ENCODE results near the gene KCNQ1. TPM values are rescaled to one million over a fixed set of nuclear protein-coding genes. Genes with fewer than 3 reads are reported as not detected.
A peak's percentile ranks its signal among the peaks of the same experiment; 100 is the strongest.

The KCNQ1 gene
- total and polyA plus RNA-seq, 2 of the 13 experiments (the other 11 are each of a cell fraction or from before 2014, with no cell fraction given) = 0.02 to 0.08 TPM

DNA sequence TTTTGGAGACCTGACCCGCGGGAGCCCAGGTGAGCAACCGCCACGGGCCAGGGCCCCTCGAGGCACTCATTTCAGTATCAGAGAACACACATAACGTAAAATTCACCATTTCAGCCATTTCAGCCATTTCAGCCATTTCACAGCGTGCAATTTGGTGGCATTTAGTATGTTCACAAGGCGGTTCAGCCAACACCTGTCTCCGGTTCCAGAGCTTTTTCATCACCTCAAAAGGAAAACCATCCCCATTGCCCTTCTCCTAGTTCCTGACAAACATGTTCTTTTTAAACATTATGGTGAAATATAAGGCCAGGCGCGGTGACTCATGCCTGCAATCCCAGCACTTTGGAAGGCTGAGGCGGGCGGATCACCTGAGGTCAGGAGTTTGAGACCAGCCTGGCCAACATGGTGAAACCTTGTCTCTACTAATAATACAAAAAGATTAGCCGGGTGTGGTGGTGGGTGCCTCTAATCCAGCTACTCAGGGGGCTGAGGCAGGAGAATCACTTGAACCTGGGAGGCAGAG, 119.3 kb downstream of the KCNQ1 start (continued):
- TF ChIP-seq ZMYM3 (CRISPR knock-in tag; IDR thresholded peaks at IDR 0.05) (no peak), ZMYM2 (CRISPR knock-in tag; IDR thresholded peaks at IDR 0.05) (no peak), ZNF878 (CRISPR knock-in tag; IDR thresholded peaks at IDR 0.05) (no peak; the same call in 1 of the 2 replicates), ZBTB38 (CRISPR knock-in tag; IDR thresholded peaks at IDR 0.05) (peak; percentile 60), ZNF30 (CRISPR knock-in tag; IDR thresholded peaks at IDR 0.05) (no peak), NR2F2 (IDR thresholded peaks at IDR 0.05; ENCODE audit: borderline replicate concordance, low read depth) (no peak), SP1 (IDR thresholded peaks at IDR 0.05) (no peak), SP1 (CRISPR knock-in tag; IDR thresholded peaks at IDR 0.05) (no peak), ZFP1 (CRISPR knock-in tag; IDR thresholded peaks at IDR 0.05) (no peak), RELA (CRISPR knock-in tag; IDR thresholded peaks at IDR 0.05) (no peak), ZNF530 (CRISPR knock-in tag; IDR thresholded peaks at IDR 0.05; ENCODE audit: low read depth) (no peak), ZNF274 (CRISPR knock-in tag; IDR thresholded peaks at IDR 0.05) (no peak), NKX3-1 (CRISPR knock-in tag; IDR thresholded peaks at IDR 0.05) (no peak)
- TF ChIP-seq, protein P1, sequence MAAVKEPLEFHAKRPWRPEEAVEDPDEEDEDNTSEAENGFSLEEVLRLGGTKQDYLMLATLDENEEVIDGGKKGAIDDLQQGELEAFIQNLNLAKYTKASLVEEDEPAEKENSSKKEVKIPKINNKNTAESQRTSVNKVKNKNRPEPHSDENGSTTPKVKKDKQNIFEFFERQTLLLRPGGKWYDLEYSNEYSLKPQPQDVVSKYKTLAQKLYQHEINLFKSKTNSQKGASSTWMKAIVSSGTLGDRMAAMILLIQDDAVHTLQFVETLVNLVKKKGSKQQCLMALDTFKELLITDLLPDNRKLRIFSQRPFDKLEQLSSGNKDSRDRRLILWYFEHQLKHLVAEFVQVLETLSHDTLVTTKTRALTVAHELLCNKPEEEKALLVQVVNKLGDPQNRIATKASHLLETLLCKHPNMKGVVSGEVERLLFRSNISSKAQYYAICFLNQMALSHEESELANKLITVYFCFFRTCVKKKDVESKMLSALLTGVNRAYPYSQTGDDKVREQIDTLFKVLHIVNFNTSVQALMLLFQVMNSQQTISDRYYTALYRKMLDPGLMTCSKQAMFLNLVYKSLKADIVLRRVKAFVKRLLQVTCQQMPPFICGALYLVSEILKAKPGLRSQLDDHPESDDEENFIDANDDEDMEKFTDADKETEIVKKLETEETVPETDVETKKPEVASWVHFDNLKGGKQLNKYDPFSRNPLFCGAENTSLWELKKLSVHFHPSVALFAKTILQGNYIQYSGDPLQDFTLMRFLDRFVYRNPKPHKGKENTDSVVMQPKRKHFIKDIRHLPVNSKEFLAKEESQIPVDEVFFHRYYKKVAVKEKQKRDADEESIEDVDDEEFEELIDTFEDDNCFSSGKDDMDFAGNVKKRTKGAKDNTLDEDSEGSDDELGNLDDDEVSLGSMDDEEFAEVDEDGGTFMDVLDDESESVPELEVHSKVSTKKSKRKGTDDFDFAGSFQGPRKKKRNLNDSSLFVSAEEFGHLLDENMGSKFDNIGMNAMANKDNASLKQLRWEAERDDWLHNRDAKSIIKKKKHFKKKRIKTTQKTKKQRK (IDR thresholded peaks at IDR 0.05; ENCODE audit: low read length) = no peak
- TF ChIP-seq, protein P2, sequence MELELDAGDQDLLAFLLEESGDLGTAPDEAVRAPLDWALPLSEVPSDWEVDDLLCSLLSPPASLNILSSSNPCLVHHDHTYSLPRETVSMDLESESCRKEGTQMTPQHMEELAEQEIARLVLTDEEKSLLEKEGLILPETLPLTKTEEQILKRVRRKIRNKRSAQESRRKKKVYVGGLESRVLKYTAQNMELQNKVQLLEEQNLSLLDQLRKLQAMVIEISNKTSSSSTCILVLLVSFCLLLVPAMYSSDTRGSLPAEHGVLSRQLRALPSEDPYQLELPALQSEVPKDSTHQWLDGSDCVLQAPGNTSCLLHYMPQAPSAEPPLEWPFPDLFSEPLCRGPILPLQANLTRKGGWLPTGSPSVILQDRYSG (CRISPR knock-in tag; IDR thresholded peaks at IDR 0.05) = no peak
- TF ChIP-seq, protein P3, sequence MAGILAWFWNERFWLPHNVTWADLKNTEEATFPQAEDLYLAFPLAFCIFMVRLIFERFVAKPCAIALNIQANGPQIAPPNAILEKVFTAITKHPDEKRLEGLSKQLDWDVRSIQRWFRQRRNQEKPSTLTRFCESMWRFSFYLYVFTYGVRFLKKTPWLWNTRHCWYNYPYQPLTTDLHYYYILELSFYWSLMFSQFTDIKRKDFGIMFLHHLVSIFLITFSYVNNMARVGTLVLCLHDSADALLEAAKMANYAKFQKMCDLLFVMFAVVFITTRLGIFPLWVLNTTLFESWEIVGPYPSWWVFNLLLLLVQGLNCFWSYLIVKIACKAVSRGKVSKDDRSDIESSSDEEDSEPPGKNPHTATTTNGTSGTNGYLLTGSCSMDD (CRISPR knock-in tag; IDR thresholded peaks at IDR 0.05) = no peak
- TF ChIP-seq, protein P4, sequence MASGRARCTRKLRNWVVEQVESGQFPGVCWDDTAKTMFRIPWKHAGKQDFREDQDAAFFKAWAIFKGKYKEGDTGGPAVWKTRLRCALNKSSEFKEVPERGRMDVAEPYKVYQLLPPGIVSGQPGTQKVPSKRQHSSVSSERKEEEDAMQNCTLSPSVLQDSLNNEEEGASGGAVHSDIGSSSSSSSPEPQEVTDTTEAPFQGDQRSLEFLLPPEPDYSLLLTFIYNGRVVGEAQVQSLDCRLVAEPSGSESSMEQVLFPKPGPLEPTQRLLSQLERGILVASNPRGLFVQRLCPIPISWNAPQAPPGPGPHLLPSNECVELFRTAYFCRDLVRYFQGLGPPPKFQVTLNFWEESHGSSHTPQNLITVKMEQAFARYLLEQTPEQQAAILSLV (CRISPR knock-in tag; IDR thresholded peaks at IDR 0.05; ENCODE audit: borderline replicate concordance) = no peak
- TF ChIP-seq, protein P5, sequence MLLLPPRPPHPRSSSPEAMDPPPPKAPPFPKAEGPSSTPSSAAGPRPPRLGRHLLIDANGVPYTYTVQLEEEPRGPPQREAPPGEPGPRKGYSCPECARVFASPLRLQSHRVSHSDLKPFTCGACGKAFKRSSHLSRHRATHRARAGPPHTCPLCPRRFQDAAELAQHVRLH (CRISPR knock-in tag; IDR thresholded peaks at IDR 0.05; ENCODE audit: borderline replicate concordance, low read depth) = no peak
- TF ChIP-seq, protein P6, sequence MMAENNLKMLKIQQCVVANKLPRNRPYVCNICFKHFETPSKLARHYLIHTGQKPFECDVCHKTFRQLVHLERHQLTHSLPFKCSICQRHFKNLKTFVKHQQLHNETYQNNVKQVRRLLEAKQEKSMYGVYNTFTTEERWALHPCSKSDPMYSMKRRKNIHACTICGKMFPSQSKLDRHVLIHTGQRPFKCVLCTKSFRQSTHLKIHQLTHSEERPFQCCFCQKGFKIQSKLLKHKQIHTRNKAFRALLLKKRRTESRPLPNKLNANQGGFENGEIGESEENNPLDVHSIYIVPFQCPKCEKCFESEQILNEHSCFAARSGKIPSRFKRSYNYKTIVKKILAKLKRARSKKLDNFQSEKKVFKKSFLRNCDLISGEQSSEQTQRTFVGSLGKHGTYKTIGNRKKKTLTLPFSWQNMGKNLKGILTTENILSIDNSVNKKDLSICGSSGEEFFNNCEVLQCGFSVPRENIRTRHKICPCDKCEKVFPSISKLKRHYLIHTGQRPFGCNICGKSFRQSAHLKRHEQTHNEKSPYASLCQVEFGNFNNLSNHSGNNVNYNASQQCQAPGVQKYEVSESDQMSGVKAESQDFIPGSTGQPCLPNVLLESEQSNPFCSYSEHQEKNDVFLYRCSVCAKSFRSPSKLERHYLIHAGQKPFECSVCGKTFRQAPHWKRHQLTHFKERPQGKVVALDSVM (CRISPR knock-in tag; IDR thresholded peaks at IDR 0.05) = no peak
- TF ChIP-seq, protein P7, sequence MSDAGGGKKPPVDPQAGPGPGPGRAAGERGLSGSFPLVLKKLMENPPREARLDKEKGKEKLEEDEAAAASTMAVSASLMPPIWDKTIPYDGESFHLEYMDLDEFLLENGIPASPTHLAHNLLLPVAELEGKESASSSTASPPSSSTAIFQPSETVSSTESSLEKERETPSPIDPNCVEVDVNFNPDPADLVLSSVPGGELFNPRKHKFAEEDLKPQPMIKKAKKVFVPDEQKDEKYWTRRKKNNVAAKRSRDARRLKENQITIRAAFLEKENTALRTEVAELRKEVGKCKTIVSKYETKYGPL (CRISPR knock-in tag; IDR thresholded peaks at IDR 0.05) = no peak
- TF ChIP-seq, protein P8, sequence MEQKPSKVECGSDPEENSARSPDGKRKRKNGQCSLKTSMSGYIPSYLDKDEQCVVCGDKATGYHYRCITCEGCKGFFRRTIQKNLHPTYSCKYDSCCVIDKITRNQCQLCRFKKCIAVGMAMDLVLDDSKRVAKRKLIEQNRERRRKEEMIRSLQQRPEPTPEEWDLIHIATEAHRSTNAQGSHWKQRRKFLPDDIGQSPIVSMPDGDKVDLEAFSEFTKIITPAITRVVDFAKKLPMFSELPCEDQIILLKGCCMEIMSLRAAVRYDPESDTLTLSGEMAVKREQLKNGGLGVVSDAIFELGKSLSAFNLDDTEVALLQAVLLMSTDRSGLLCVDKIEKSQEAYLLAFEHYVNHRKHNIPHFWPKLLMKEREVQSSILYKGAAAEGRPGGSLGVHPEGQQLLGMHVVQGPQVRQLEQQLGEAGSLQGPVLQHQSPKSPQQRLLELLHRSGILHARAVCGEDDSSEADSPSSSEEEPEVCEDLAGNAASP (CRISPR knock-in tag; IDR thresholded peaks at IDR 0.05; ENCODE audit: borderline replicate concordance) = no peak

All from HepG2 (cell line).